Stomach (tissue), 9 donors: ENCODE measurements around the gene ZNF594. TPM values are rescaled to one million over a fixed set of nuclear protein-coding genes. Genes with fewer than 3 reads are reported as not detected.
"Not testable (repeated sequence)": the region's sequence is repeated elsewhere in the genome, so short reads cannot be mapped to it uniquely, and the experiment has no call there.

Experiments
- DNase-seq, 2 donors: peaks; one replicate each; pipeline versions ENCODE4 v3.0.0 to v3.0.0-alpha.2; 2013 to 2019
- H3K27ac ChIP-seq, 5 donors: fragments of 200-600 bp in 4 of 5; sonication (generic) in 4 of 5; one replicate each; pipeline ENCODE4 v1.5.1; 2013 to 2019; ENCODE audit warnings: mild to moderate bottlenecking in 1 of 5, moderate library complexity in 1 of 5
- H3K27me3 ChIP-seq, 3 donors: fragments of 200-600 bp; sonication (generic); one replicate each; pipeline ENCODE4 v1.5.1; 2017 to 2019; ENCODE audit warnings: mixed run types in 1 of 3
- H3K36me3 ChIP-seq, 4 donors: fragments of 200-600 bp; sonication (generic); 1 replicate in 3 of 4; 2 replicates in 1 of 4; pipeline ENCODE4 v1.5.1; 2016 to 2019
- H3K4me1 ChIP-seq, 4 donors: fragments of 200-600 bp; sonication (generic); one replicate each; pipeline ENCODE4 v1.5.1; 2016 to 2019
- H3K4me3 ChIP-seq, 4 donors: fragments of 200-600 bp; sonication (generic) in 3 of 4; one replicate each; pipeline ENCODE4 v1.5.1; 2016 to 2019; ENCODE audit warnings: mild to moderate bottlenecking in 1 of 4
- H3K9me3 ChIP-seq, 4 donors: fragments of 200-600 bp; sonication (generic); one replicate each; pipeline ENCODE4 v1.5.1; 2016 to 2019
- EP300 ChIP-seq: sonication (generic); formaldehyde crosslinking; IDR thresholded peaks from one replicate; pipeline ENCODE4 v1.6.1; 2017; ENCODE audit warnings: antibody characterized with exemption
- POLR2A ChIP-seq, 4 donors: fragments of 450-650 bp; IDR thresholded peaks; one replicate each; pipeline ENCODE4 v1.6.1; 2016; ENCODE audit warnings: antibody characterized with exemption in 4 of 4, control low read depth in 2 of 4, mild to moderate bottlenecking in 1 of 4, moderate library complexity in 1 of 4
- POLR2AphosphoS5 ChIP-seq, 3 donors: sonication (generic); formaldehyde crosslinking; IDR thresholded peaks; one replicate each; pipeline ENCODE4 v1.6.1; 2016; ENCODE audit warnings: antibody characterized with exemption in 3 of 3
- WGBS, 5 donors: extraction: QIAGEN DNeasy Blood & Tissue Kit in 3 of 5; methylation state at CpG; one replicate each; pipeline versions ENCODE4 v1.1.5 to v1.1.7; 2013 to 2018; 5-methylcytosine and 5-hydroxymethylcytosine counted together
- intact Hi-C: fragments of 100-400 bp; cut with DNase I; formaldehyde crosslinking; loops from one replicate; pipeline ENCODE4 v1.15.1; 2023; ENCODE audit warnings: low total_unique reads
- polyA plus RNA-seq, 3 donors: library from polyadenylated mRNA; stranded (reverse); fragments of 200-250 nt; gene quantifications; one replicate each; pipeline ENCODE4 v1.2.3, GENCODE V29; 2013
- total RNA-seq, 5 donors: library from RNA; depleted of rRNA; stranded (reverse); fragments of >200 nt; gene quantifications; one replicate each; pipeline versions ENCODE4 v1.1.0 to v1.2.3, GENCODE V29; 2014 to 2016
- TF ChIP-seq, protein P1 (sequence below), 7 experiments: fragments of 450-650 bp in 4 of 7; fragments of 200-600 bp in 3 of 7; sonication (generic) in 3 of 7; IDR thresholded peaks; one replicate each; pipeline ENCODE4 v1.5.1; 2016 to 2019; ENCODE audit warnings: antibody characterized with exemption in 7 of 7, control low read depth in 2 of 7, mild to moderate bottlenecking in 1 of 7
- donor health status: healthy with polysubstance abuse.
- donor health status: Bipolar disorder and iron deficiency.
- donor health status: healthy.

The ZNF594 gene
- total and polyA plus RNA-seq, 8 donors = 0.56 to 73.5 (median 7.0) TPM; not detected in 1

DNA sequence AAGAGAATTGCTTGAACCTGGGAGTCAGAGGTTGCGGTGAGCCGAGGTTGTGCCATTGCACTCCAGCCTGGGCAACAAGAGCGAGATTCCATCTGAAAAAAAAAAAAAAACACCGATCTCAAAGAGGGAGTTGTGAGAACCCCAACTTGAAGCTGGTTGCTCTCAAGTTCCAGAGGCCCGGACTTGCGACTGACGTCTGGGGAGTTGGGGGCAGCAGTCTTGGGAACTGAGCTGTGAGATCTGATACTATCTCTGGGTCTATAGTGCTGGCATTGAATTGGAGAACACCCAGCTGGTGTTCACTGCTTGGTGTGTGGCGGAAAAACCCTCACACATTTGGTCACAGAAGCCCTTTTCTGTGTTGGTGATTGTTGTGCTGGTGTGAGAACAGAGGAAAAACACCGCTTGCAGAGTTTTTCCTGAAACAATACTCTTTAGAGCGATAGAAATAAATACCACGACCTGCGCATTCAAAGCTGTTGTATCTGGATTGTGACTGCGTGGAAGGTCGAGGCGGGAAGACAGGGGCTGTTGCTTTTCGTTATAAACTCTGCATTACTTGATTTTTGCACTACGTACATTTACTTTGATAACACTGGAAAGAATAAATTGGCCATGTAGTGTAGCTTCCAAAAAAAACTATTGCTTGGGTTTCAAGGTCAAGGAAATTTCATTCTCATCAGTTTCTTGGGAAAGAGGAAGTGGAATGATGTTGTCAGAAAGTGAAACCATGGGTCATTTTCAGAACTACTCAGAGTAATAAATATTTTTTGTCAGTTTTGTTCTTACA, 34.2 kb upstream of the ZNF594 start:
- DNase-seq = no peak
- intact Hi-C loops = no loop called here
- Histone ChIP-seq H3K27me3 (no peaks in the 10 kb centered on the region), H3K36me3 (peaks cover 0 to 70% (median 29%) of the 10 kb centered on the region in 4 donors), H3K4me1 (peaks cover 0 to 29% (median 0%) of the 10 kb centered on the region in 4 donors), H3K27ac (peak overlapping the region in 1 of 5 donors; percentile 23), H3K9me3 (no peaks in the 10 kb centered on the region), H3K4me3 (no peak overlapping the region)
- TF ChIP-seq, protein P1, sequence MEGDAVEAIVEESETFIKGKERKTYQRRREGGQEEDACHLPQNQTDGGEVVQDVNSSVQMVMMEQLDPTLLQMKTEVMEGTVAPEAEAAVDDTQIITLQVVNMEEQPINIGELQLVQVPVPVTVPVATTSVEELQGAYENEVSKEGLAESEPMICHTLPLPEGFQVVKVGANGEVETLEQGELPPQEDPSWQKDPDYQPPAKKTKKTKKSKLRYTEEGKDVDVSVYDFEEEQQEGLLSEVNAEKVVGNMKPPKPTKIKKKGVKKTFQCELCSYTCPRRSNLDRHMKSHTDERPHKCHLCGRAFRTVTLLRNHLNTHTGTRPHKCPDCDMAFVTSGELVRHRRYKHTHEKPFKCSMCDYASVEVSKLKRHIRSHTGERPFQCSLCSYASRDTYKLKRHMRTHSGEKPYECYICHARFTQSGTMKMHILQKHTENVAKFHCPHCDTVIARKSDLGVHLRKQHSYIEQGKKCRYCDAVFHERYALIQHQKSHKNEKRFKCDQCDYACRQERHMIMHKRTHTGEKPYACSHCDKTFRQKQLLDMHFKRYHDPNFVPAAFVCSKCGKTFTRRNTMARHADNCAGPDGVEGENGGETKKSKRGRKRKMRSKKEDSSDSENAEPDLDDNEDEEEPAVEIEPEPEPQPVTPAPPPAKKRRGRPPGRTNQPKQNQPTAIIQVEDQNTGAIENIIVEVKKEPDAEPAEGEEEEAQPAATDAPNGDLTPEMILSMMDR (IDR thresholded peaks at IDR 0.05) = no peak
- no peak for TF ChIP-seq POLR2AphosphoS5 (IDR thresholded peaks at IDR 0.05)
- TF ChIP-seq EP300 = no peak
- no peak for TF ChIP-seq POLR2A (IDR thresholded peaks at IDR 0.05)
- 88 to 92% (median 91%) methylated on average over 17 of the region's 17 CpGs for WGBS, 5 donors

DNA sequence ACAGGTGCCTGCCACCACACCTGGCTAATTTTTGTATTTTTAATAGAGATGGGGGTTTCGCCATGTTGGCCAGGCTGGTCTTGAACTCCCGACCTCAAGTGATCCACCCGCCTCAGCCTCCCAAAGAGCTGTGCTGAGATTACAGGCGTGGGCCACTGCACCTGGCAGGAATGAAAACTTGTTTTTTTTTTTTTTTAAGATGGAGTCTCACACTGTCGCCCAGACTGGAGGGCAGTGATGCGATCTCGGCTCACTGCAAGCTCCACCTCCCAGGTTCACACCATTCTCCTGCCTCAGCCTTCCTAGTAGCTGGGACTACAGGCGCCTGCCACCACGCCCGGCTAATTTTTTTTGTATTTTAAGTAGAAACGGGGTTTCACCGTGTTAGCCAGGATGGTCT, 30.2 kb upstream of the ZNF594 start:
- H3K27me3 ChIP-seq, H3K9me3 ChIP-seq, intact Hi-C loops, H3K4me3 ChIP-seq, DNase-seq: not testable (repeated sequence)
- peaks cover 0 to 79% (median 32%) of the 10 kb centered on the region in 4 donors for H3K36me3 ChIP-seq
- peaks cover 0 to 25% (median 0%) of the 10 kb centered on the region in 4 donors for H3K4me1 ChIP-seq
- H3K27ac ChIP-seq = peak overlapping the region in 3 of 5 donors; percentile 31 to 39 (median 36)
- WGBS, 5 donors = 86 to 95% (median 94%) methylated on average over 11 to 12 of the region's 12 CpGs

DNA sequence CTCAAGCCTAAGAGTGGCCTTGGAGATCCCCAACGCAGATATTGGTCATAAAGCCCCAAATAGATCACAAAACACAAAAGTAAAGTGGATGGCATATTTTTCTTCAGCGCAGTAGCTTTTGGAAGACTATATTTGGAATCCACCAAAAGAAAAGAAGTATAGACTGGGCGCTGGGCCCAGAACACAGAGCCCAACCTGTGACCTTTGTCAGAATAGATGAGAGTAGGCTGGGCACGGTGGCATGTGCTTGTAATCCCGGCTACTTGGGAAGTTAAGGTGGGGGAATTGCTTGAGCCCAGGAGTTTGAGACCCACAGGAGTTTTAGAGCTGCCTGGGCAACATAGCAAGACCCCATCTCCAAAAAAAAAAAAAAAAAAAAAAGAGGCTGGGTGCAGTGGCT, 28.4 kb upstream of the ZNF594 start:
- whole genome bisulfite sequencing, 5 donors = 75 to 95% (median 85%) methylated on average over 5 of the region's 5 CpGs
- no peaks in the 10 kb centered on the region for H3K9me3 ChIP-seq
- no peak overlapping the region for H3K27ac ChIP-seq
- intact Hi-C loops = no loop called here
- DNase-seq = no peak
- no peaks in the 10 kb centered on the region for H3K27me3 ChIP-seq
- peaks cover 0 to 79% (median 48%) of the 10 kb centered on the region in 4 donors for H3K36me3 ChIP-seq
- peaks cover 0 to 14% (median 0%) of the 10 kb centered on the region in 4 donors for H3K4me1 ChIP-seq
- TF ChIP-seq POLR2AphosphoS5 (IDR thresholded peaks at IDR 0.05) = no peak
- no peak for TF ChIP-seq EP300
- TF ChIP-seq, protein P1 (IDR thresholded peaks at IDR 0.05) = no peak
- no peak for TF ChIP-seq POLR2A (IDR thresholded peaks at IDR 0.05)
- no peak overlapping the region for H3K4me3 ChIP-seq

DNA sequence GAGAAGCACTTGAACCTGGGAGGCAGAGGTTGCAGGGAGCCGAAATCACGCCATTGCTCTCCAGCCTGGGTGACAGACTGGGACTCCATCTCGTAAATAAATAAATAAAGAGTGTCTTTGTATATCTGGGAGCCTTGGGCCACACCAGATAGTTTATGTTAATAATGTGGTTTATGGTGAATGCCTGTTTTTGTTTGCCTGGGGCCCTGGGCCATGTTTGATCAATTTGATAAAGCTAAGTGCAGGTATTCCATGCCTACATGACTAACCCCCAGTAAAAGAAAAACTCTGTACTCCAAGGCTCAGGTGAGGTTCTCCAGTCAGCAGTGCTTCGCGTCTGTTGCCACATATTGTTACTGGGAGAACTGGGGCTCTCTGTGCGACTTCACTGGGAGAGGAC, 27.9 kb upstream of the ZNF594 start:
- TF ChIP-seq EP300 (no peak), POLR2A (IDR thresholded peaks at IDR 0.05) (no peak), POLR2AphosphoS5 (IDR thresholded peaks at IDR 0.05) (no peak)
- TF ChIP-seq, protein P1 (IDR thresholded peaks at IDR 0.05) = no peak
- DNase-seq = no peak
- 83 to 89% (median 87%) methylated on average over 6 of the region's 6 CpGs for WGBS, 5 donors
- H3K4me1 ChIP-seq = peaks cover 0 to 14% (median 0%) of the 10 kb centered on the region in 4 donors
- peaks cover 0 to 77% (median 50%) of the 10 kb centered on the region in 4 donors for H3K36me3 ChIP-seq
- H3K27ac ChIP-seq = no peak overlapping the region
- H3K27me3 ChIP-seq = no peaks in the 10 kb centered on the region
- H3K4me3 ChIP-seq = no peak overlapping the region
- no peaks in the 10 kb centered on the region for H3K9me3 ChIP-seq
- intact Hi-C loops = no loop called here

DNA sequence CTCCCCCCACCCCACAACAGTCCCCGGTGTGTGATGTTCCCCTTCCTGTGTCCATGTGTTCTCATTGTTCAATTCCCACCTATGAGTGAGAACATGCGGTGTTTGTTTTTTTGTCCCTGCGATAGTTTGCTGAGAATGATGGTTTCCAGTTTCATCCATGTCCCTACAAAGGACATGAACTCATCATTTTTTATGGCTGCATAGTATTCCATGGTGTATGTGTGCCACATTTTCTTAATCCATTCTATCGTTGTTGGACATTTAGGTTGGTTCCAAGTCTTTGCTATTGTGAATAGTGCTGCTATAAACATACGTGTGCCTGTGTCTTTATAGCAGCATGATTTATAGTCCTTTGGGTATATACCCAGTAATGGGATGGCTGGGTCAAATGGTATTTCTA, 25.9 kb upstream of the ZNF594 start:
- H3K27me3 ChIP-seq, H3K9me3 ChIP-seq, H3K27ac ChIP-seq, DNase-seq, H3K4me3 ChIP-seq, intact Hi-C loops: not testable (repeated sequence)
- 95 to 97% (median 97%) methylated on average over 2 to 5 of the region's 5 CpGs for WGBS, 5 donors
- H3K36me3 ChIP-seq = peaks cover 0 to 59% (median 40%) of the 10 kb centered on the region in 4 donors
- H3K4me1 ChIP-seq = peaks cover 0 to 14% (median 0%) of the 10 kb centered on the region in 4 donors
